GM06990 (cell line): ENCODE data around the gene DAB2IP.

Experiments
- DNase-seq: peaks from one replicate; pipeline ENCODE4 v3.0.0-alpha.2; 2011; ENCODE audit not compliant: insufficient read length; ENCODE audit errors: extremely low read depth
- H3K27me3 ChIP-seq: replicated peaks from 2 replicates; pipeline ENCODE4 v1.6.0; 2011; ENCODE audit warnings: low read length; ENCODE audit not compliant: control insufficient read depth, insufficient read depth
- H3K36me3 ChIP-seq: 2 replicates; pipeline ENCODE4 v1.5.1; 2011; ENCODE audit warnings: low read length; ENCODE audit not compliant: control insufficient read depth, insufficient read depth
- H3K4me3 ChIP-seq: replicated peaks from 2 replicates; pipeline ENCODE4 v1.5.1; 2011; ENCODE audit warnings: low read depth, mild to moderate bottlenecking, control low read depth, low read length
- CTCF ChIP-seq: IDR thresholded peaks from 2 replicates; pipeline ENCODE4 v1.5.1; 2011; ENCODE audit warnings: low read length, control low read depth, mild to moderate bottlenecking, inconsistent platforms; ENCODE audit not compliant: insufficient read depth, poor library complexity, severe bottlenecking

DAB2IP gene

GRCh38 chr9:121751686-121752445 is 100.4 kb downstream of the DAB2IP start:
- Histone ChIP-seq H3K4me3 (no peak overlapping the region), H3K36me3 (no peaks in the 10 kb centered on the region), H3K27me3 (no peaks in the 10 kb centered on the region; the same call in 1 of the 2 replicates)
- no peak for TF ChIP-seq CTCF
- DNase-seq, result no peak

DNA sequence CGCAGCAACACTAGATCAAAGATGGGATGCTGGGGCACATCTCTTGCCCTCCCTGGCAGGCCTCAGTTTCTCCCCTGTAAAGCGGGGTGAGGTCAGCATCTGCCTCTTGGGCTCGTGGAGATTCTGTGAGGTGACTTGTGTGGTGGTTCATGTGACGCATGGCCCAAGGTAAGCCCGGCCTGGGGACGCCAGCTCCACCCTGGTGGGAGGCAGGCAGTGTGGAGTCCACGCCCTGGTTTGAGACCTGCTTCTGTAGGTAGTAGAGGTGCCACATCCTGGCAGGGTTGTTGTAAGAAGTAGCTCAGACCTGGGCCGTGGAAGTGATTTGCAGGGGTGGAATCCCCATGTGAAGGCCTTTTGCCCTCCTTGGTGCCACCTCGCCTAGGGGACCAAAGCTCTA is 101.5 kb downstream of the DAB2IP start:
- no peak for DNase-seq
- no peaks in the 10 kb centered on the region; the same call in 1 of the 2 replicates for H3K27me3 ChIP-seq
- no peak for TF ChIP-seq CTCF
- H3K4me3 ChIP-seq, result no peak overlapping the region
- H3K36me3 ChIP-seq, result no peaks in the 10 kb centered on the region

GRCh38 chr9:121753802-121754654 is 102.6 kb downstream of the DAB2IP start:
- TF ChIP-seq CTCF, result no peak
- no peaks in the 10 kb centered on the region for H3K36me3 ChIP-seq
- no peak overlapping the region for H3K4me3 ChIP-seq
- no peaks in the 10 kb centered on the region; the same call in 1 of the 2 replicates for H3K27me3 ChIP-seq
- no peak for DNase-seq

GRCh38 chr9:121754655-121755436 is 103.4 kb downstream of the DAB2IP start:
- no peaks in the 10 kb centered on the region for H3K36me3 ChIP-seq
- no peak for TF ChIP-seq CTCF
- no peak overlapping the region for H3K4me3 ChIP-seq
- H3K27me3 ChIP-seq, result no peaks in the 10 kb centered on the region; the same call in 1 of the 2 replicates
- no peak for DNase-seq

DNA sequence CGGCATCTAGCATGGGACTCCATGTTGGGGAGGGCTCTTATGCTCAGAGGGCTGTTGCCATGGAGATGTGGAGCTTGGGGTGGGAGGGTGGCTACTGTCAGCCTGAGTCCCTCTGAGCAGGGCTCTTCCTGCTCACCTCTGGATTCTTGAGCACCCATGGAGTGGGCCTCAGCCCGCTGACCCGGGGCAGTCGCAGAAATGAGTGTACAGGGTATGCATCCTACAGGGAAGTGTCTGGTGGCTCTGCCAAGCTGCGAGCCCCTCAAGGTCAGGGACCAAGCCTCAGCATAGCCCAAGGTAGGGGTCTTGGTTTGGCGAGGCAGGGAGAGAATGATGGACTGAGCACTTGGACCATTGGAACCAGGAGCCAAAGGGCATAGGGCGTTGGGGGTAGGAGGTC is 104.1 kb downstream of the DAB2IP start:
- H3K4me3 ChIP-seq, result no peak overlapping the region
- no peaks in the 10 kb centered on the region for H3K36me3 ChIP-seq
- no peak for TF ChIP-seq CTCF
- no peak for DNase-seq
- H3K27me3 ChIP-seq, result no peaks in the 10 kb centered on the region; the same call in 1 of the 2 replicates
